Progenitor cell of endocrine pancreas (in vitro differentiated cells): ENCODE measurements around the gene COL20A1. TPM values are rescaled to one million over a fixed set of nuclear protein-coding genes. Genes with fewer than 3 reads are reported as not detected.
A peak's percentile ranks its signal among the peaks of the same experiment; 100 is the strongest.
"Not testable (repeated sequence)": the region's sequence is repeated elsewhere in the genome, so short reads cannot be mapped to it uniquely, and the experiment has no call there.

Source experiments
- DNase-seq: peaks from one replicate; pipeline ENCODE4 v3.0.0; 2021; ENCODE audit warnings: low spot score; ENCODE audit not compliant: unreplicated experiment
- H3K27ac Mint-ChIP-seq: 2 replicates; pipeline ENCODE4 v1.8.0; 2021; ENCODE audit warnings: mild to moderate bottlenecking, moderate library complexity, mixed read lengths
- H3K27me3 Mint-ChIP-seq: 2 replicates; pipeline ENCODE4 v1.8.0; 2021; ENCODE audit warnings: mixed read lengths
- H3K36me3 Mint-ChIP-seq: 2 replicates; pipeline ENCODE4 v1.8.0; 2022; ENCODE audit warnings: mixed read lengths; ENCODE audit not compliant: insufficient read depth
- H3K4me1 Mint-ChIP-seq: 2 replicates; pipeline ENCODE4 v1.8.0; 2021; ENCODE audit warnings: low read depth, mixed read lengths
- H3K4me3 Mint-ChIP-seq: 2 replicates; pipeline ENCODE4 v1.8.0; 2021; ENCODE audit warnings: low read depth, mild to moderate bottlenecking, moderate library complexity, mixed read lengths
- H3K9me3 Mint-ChIP-seq: 2 replicates; pipeline ENCODE4 v1.8.0; 2021; ENCODE audit warnings: low read depth, mixed read lengths
- total RNA-seq: library from RNA; stranded (reverse); gene quantifications from 2 replicates; pipeline ENCODE4 v1.2.1, GENCODE V29; 2021
- TF ChIP-seq, protein P1 (sequence below): fragments of 200-600 bp; sonication (generic); IDR thresholded peaks from one replicate; pipeline ENCODE4 v1.5.0; 2021; ENCODE audit warnings: antibody characterized with exemption, mild to moderate bottlenecking; ENCODE audit not compliant: unreplicated experiment

COL20A1 gene
- total RNA-seq, 1 donor from 2014 or later: 0.24 TPM

DNA sequence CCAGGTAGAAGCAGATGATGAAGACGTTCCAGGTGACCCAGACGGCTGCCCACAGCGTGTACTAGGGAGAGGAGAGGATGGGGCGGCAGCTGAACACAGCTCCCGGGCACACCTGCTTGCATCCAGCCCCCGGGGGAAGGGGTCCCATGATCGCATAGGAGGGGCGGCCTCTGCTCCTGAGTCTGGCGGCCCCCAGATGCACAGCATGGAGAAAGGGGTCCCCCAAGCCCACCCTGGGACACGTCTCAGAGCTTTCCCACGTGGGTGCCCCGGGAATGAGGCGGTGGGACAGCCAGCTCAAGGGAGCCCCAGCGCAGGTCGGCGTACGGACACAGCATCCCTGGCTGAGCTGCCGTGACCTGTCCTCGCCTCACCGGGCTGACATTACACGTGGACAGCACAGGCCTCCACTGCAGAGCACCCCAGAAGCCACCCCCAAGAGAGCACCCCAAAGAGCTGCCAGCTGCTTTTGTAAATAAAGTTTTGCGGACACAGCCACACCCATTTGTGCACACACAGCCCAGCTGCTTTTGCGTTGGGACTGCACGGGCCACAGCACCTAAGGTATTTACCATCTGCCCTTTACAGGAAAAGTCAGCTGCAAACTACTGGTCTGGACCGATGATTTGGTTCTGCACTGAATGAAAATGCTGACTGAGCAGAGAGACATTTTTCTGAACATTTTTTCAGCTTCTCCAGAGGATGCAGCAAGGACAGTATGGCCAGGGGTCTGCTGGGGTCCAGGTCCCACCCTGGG is 44.0 kb upstream of the COL20A1 start:
- H3K36me3 Mint-ChIP-seq: no peaks in the 10 kb centered on the region
- peaks cover 8% of the 10 kb centered on the region for H3K4me1 Mint-ChIP-seq
- peaks cover 41% of the 10 kb centered on the region for H3K27me3 Mint-ChIP-seq
- peak overlapping the region; percentile 84 for H3K27ac Mint-ChIP-seq
- no peak overlapping the region for H3K4me3 Mint-ChIP-seq
- H3K9me3 Mint-ChIP-seq: peaks cover 2% of the 10 kb centered on the region
- no peak for DNase-seq
- TF ChIP-seq, protein P1, sequence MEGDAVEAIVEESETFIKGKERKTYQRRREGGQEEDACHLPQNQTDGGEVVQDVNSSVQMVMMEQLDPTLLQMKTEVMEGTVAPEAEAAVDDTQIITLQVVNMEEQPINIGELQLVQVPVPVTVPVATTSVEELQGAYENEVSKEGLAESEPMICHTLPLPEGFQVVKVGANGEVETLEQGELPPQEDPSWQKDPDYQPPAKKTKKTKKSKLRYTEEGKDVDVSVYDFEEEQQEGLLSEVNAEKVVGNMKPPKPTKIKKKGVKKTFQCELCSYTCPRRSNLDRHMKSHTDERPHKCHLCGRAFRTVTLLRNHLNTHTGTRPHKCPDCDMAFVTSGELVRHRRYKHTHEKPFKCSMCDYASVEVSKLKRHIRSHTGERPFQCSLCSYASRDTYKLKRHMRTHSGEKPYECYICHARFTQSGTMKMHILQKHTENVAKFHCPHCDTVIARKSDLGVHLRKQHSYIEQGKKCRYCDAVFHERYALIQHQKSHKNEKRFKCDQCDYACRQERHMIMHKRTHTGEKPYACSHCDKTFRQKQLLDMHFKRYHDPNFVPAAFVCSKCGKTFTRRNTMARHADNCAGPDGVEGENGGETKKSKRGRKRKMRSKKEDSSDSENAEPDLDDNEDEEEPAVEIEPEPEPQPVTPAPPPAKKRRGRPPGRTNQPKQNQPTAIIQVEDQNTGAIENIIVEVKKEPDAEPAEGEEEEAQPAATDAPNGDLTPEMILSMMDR: no peak

DNA sequence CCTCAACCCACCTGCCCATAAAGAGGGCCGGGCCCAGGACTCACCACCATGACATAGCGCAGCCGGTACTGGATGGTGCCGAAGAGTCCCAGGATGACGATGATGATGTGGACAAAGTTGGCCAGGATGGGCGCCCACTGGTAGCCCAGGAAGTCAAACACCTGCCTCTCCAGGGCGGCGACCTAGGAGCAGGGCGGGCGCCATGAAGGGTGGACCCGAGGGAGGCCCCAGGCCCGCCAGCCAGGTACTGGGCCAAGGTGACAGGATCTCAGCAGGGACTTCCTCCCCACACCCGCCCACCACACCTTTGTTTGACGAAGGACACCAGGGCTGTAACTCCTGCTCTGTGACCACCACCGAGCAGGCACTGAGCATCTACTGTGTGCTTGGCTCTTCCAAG is 43.1 kb upstream of the COL20A1 start:
- Mint-ChIP-seq H3K36me3 (no peaks in the 10 kb centered on the region), H3K27me3 (peaks cover 45% of the 10 kb centered on the region), H3K4me3 (no peak overlapping the region), H3K27ac (no peak overlapping the region), H3K4me1 (peaks cover 10% of the 10 kb centered on the region), H3K9me3 (peaks cover 2% of the 10 kb centered on the region)
- DNase-seq: no peak
- TF ChIP-seq, protein P1: no peak

DNA sequence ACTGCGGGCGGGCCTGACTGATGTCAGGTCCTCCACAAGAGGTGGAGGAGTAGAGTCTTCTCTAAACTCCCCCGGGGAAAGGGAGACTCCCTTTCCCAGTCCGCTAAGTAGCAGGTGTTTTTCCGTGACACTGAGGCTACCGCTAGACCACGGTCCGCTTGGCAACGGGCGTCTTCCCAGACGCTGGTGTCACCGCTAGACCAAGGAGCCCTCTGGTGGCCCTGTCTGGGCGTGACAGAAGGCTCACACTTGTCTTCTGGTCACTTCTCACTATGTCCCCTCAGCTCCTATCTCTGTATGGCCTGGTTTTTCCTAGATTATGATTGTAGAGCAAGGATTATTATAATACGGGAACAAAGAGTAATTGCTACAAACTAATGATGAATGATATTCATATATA is 41.6 kb upstream of the COL20A1 start:
- H3K4me1 Mint-ChIP-seq: peaks cover 16% of the 10 kb centered on the region
- not testable (repeated sequence) for H3K36me3 Mint-ChIP-seq, H3K9me3 Mint-ChIP-seq, H3K4me3 Mint-ChIP-seq, DNase-seq, H3K27ac Mint-ChIP-seq
- TF ChIP-seq, protein P1: peak; percentile 27
- H3K27me3 Mint-ChIP-seq: peaks cover 52% of the 10 kb centered on the region

DNA sequence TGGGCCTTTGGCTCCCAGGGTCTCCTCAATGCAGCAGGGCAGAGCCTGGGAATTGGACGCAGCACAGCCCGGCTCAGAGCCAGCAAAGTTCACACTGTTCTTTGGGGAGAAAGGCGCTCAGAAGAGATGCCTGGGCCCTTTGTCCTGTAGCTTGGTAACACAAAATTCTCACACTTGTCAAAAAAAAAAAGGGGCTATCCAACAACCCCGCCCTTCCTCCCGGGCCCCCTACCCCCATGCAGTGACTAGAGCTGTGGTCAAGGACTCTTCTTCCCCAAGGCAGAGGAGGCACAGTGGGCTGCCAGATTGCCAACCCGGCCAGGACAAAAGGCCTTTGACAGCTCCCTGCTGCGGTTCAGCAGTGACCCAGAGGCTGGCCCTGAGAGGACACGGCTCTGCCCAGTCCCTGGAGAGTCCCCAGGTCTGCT is 40.7 kb upstream of the COL20A1 start:
- peaks cover 16% of the 10 kb centered on the region for H3K4me1 Mint-ChIP-seq
- peaks cover 61% of the 10 kb centered on the region for H3K27me3 Mint-ChIP-seq
- H3K9me3 Mint-ChIP-seq: peaks cover 2% of the 10 kb centered on the region
- no peak overlapping the region for H3K4me3 Mint-ChIP-seq
- no peak overlapping the region for H3K27ac Mint-ChIP-seq
- TF ChIP-seq, protein P1: no peak
- no peak for DNase-seq
- H3K36me3 Mint-ChIP-seq: no peaks in the 10 kb centered on the region

DNA sequence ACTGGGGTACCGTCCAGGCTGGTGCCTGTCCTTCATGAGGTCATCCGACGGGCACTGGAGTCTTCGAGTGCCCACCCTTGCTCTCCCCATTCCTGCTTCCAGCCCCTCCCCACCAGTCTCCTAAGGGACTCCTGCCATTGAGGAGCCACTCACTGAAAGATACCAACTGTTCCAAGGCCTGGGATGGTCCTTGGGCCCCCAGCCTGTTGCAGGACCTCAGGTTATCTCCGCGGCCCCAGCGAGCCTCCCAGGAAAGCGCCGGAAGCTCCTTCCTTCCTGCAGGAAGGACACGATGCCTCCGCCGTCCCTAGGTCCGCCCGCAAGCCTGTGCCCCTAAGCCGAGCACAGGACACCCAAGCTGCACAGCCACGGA is 39.9 kb upstream of the COL20A1 start:
- Mint-ChIP-seq H3K4me1 (peaks cover 16% of the 10 kb centered on the region), H3K27ac (no peak overlapping the region), H3K27me3 (peaks cover 68% of the 10 kb centered on the region), H3K36me3 (no peaks in the 10 kb centered on the region), H3K4me3 (peak overlapping the region; percentile 24), H3K9me3 (peaks cover 2% of the 10 kb centered on the region)
- DNase-seq: no peak
- TF ChIP-seq, protein P1: no peak
